GM19467 (cell line): Measurements from ENCODE around the gene MAJIN.
A peak's percentile ranks its signal among the peaks of the same experiment; 100 is the strongest.
"Not testable (repeated sequence)": the region's sequence is repeated elsewhere in the genome, so short reads cannot be mapped to it uniquely, and the experiment has no call there.

Source experiments
- ATAC-seq: cut with Tn5 transposase; IDR thresholded peaks from one replicate; pipeline ENCODE4 v1.9.1; 2021; ENCODE audit warnings: mild to moderate bottlenecking, moderate library complexity; ENCODE audit not compliant: unreplicated experiment

MAJIN gene

GRCh38 chr11:64971421-64972233 lies at the start of gene MAJIN:
TSS of gene MAJIN (minus strand) at chr11:64972108. CDS start at chr11:64959405, 12,703 bp downstream.
- ATAC-seq: no peak

- ATAC-seq: no peak
Observed at GRCh38 chr11:65021509-65021908, 49.6 kb upstream of the MAJIN start.

GRCh38 chr11:65021003-65021402 lies 49.1 kb upstream of the MAJIN start:
- no peak for ATAC-seq

GRCh38 chr11:65019824-65020223 lies 47.9 kb upstream of the MAJIN start:
- ATAC-seq: no peak

- ATAC-seq: no peak
Observed at GRCh38 chr11:65017937-65018336, 46.0 kb upstream of the MAJIN start.

- no peak for ATAC-seq
Observed at GRCh38 chr11:65016705-65017104, 44.8 kb upstream of the MAJIN start.

GRCh38 chr11:65014726-65015227 lies 42.9 kb upstream of the MAJIN start:
- ATAC-seq: no peak

- ATAC-seq: peak; percentile 72
Observed at GRCh38 chr11:65013888-65014725, 42.2 kb upstream of the MAJIN start, which contains the start of gene ARL2. TSS of gene ARL2 (plus strand) at chr11:65014160. CDS start at chr11:65014208, 48 bp downstream.

GRCh38 chr11:65013130-65013887 lies 41.4 kb upstream of the MAJIN start:
- ATAC-seq: peak; percentile 57

GRCh38 chr11:65008873-65009272 lies 37.0 kb upstream of the MAJIN start:
- no peak for ATAC-seq

- ATAC-seq: no peak
Observed at GRCh38 chr11:65008016-65008415, 36.1 kb upstream of the MAJIN start.

GRCh38 chr11:65003968-65004367 lies 32.1 kb upstream of the MAJIN start:
- ATAC-seq: not testable (repeated sequence)

GRCh38 chr11:65003282-65003681 lies 31.4 kb upstream of the MAJIN start:
- no peak for ATAC-seq

- no peak for ATAC-seq
Observed at GRCh38 chr11:65002706-65003105, 30.8 kb upstream of the MAJIN start.

GRCh38 chr11:64999478-64999877 lies 27.6 kb upstream of the MAJIN start:
- no peak for ATAC-seq

GRCh38 chr11:64998690-64999431 lies 27.0 kb upstream of the MAJIN start:
- ATAC-seq: no peak

- no peak for ATAC-seq
Observed at GRCh38 chr11:64998141-64998540, 26.2 kb upstream of the MAJIN start.

GRCh38 chr11:64996710-64997380 lies 24.9 kb upstream of the MAJIN start, which contains the start of gene BATF2:
TSS of gene BATF2 (minus strand) at chr11:64996971. CDS start at chr11:64996914, 57 bp downstream.
- no peak for ATAC-seq

GRCh38 chr11:64996327-64996709 lies 24.4 kb upstream of the MAJIN start:
- ATAC-seq: no peak

GRCh38 chr11:64994318-64994717 lies 22.4 kb upstream of the MAJIN start:
- ATAC-seq: no peak
